ENCODE data around the gene CDH1.

Gene CDH1

DNA sequence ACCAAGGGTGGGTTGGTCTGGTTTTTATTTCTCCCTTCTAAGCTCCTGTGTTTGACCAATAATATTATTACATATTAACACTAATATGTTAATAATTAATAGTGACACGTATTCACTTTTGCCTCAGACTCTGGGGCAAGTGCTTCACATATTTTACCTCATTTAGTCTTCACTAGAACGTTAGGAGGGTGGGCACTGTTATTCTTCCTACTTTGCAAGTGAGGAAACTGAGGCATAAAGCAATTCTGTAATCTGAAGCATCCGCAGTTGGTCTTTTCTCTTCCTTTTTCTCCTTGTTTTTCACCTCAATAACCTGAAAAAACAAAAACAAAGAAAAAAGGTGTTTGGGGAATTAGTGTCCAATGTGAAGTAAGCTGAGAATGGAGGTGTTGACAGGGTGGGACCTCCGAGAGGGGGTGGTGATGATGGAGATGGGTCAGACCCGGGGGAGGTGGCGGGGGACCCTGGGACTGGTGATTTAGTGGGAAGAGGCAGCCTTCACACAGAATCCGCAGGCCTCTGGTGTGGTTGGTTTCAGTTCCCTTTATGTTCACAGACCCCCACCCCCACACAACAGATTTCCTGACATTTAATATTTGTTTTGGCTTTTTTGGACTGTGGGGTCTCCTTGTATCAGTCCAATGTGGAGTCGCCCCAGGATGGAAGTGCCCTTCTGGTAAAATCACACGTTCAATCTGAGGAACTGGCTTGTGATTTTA lies 3.7 kb downstream of the CDH1 start:
- TF ChIP-seq CTCF (conservative IDR thresholded peaks at IDR 0.05; ENCODE audit: low read length) (no peak), EZH2phosphoT487 (IDR thresholded peaks at IDR 0.05; ENCODE audit: borderline replicate concordance) (no peak)
- no peaks in the 10 kb centered on the region for H3K36me3 ChIP-seq (ENCODE audit: insufficient read depth, low read length)
- H3K4me1 ChIP-seq (ENCODE audit: insufficient read depth, low read length, poor library complexity, severe bottlenecking) = no peaks in the 10 kb centered on the region
- H3K9me3 ChIP-seq (ENCODE audit: insufficient read depth, low read depth, low read length) = no peaks in the 10 kb centered on the region
- H3K9me2 ChIP-seq (replicated peaks; ENCODE audit: low read depth, low read length) = no peaks in the 10 kb centered on the region
- H4K20me1 ChIP-seq (ENCODE audit: insufficient read depth, low read length, poor library complexity, severe bottlenecking) = no peaks in the 10 kb centered on the region
- no peak overlapping the region for H3K4me3 ChIP-seq (ENCODE audit: low read length, poor library complexity, severe bottlenecking)
- H3K79me2 ChIP-seq (ENCODE audit: insufficient read depth, low read length) = no peaks in the 10 kb centered on the region
- H2AFZ ChIP-seq (ENCODE audit: low read length) = no peak overlapping the region
- H3K27me3 ChIP-seq (ENCODE audit: insufficient read depth, low read length, poor library complexity, severe bottlenecking) = no peaks in the 10 kb centered on the region
- no peak overlapping the region for H3K9ac ChIP-seq (ENCODE audit: low read depth, low read length, poor library complexity, severe bottlenecking)
- no peaks in the 10 kb centered on the region for H3F3A ChIP-seq (ENCODE audit: low read depth)
- no peak overlapping the region for H3K4me2 ChIP-seq (ENCODE audit: low read depth, low read length, poor library complexity, severe bottlenecking)

- no peak for TF ChIP-seq EZH2phosphoT487 (IDR thresholded peaks at IDR 0.05; ENCODE audit: borderline replicate concordance)
- TF ChIP-seq CTCF (conservative IDR thresholded peaks at IDR 0.05; ENCODE audit: low read length) = no peak
- no peaks in the 10 kb centered on the region for H3K4me1 ChIP-seq (ENCODE audit: insufficient read depth, low read length, poor library complexity, severe bottlenecking)
- H3K4me2 ChIP-seq (ENCODE audit: low read depth, low read length, poor library complexity, severe bottlenecking) = no peak overlapping the region
- no peaks in the 10 kb centered on the region for H3K36me3 ChIP-seq (ENCODE audit: insufficient read depth, low read length)
- H3K79me2 ChIP-seq (ENCODE audit: insufficient read depth, low read length) = no peaks in the 10 kb centered on the region
- H4K20me1 ChIP-seq (ENCODE audit: insufficient read depth, low read length, poor library complexity, severe bottlenecking) = no peaks in the 10 kb centered on the region
- H3K9ac ChIP-seq (ENCODE audit: low read depth, low read length, poor library complexity, severe bottlenecking) = no peak overlapping the region
- no peak overlapping the region for H3K4me3 ChIP-seq (ENCODE audit: low read length, poor library complexity, severe bottlenecking)
- no peaks in the 10 kb centered on the region for H3K9me3 ChIP-seq (ENCODE audit: insufficient read depth, low read depth, low read length)
- H2AFZ ChIP-seq (ENCODE audit: low read length) = no peak overlapping the region
- no peaks in the 10 kb centered on the region for H3K9me2 ChIP-seq (replicated peaks; ENCODE audit: low read depth, low read length)
- H3K27me3 ChIP-seq (ENCODE audit: insufficient read depth, low read length, poor library complexity, severe bottlenecking) = no peaks in the 10 kb centered on the region
- no peaks in the 10 kb centered on the region for H3F3A ChIP-seq (ENCODE audit: low read depth)
Observed at GRCh38 chr16:68743664-68744063, 6.6 kb downstream of the CDH1 start.

GRCh38 chr16:68744744-68745280 lies 7.7 kb downstream of the CDH1 start:
- no peak overlapping the region for H3K4me3 ChIP-seq (ENCODE audit: low read length, poor library complexity, severe bottlenecking)
- H3K36me3 ChIP-seq (ENCODE audit: insufficient read depth, low read length) = no peaks in the 10 kb centered on the region
- H2AFZ ChIP-seq (ENCODE audit: low read length) = no peak overlapping the region
- H3K4me1 ChIP-seq (ENCODE audit: insufficient read depth, low read length, poor library complexity, severe bottlenecking) = no peaks in the 10 kb centered on the region
- H3K9ac ChIP-seq (ENCODE audit: low read depth, low read length, poor library complexity, severe bottlenecking) = no peak overlapping the region
- H3K79me2 ChIP-seq (ENCODE audit: insufficient read depth, low read length) = no peaks in the 10 kb centered on the region
- H3K4me2 ChIP-seq (ENCODE audit: low read depth, low read length, poor library complexity, severe bottlenecking) = no peak overlapping the region
- H3K9me3 ChIP-seq (ENCODE audit: insufficient read depth, low read depth, low read length) = no peaks in the 10 kb centered on the region
- TF ChIP-seq EZH2phosphoT487 (IDR thresholded peaks at IDR 0.05; ENCODE audit: borderline replicate concordance) (no peak), CTCF (conservative IDR thresholded peaks at IDR 0.05; ENCODE audit: low read length) (no peak)
- H3K27me3 ChIP-seq (ENCODE audit: insufficient read depth, low read length, poor library complexity, severe bottlenecking) = no peaks in the 10 kb centered on the region
- no peaks in the 10 kb centered on the region for H3F3A ChIP-seq (ENCODE audit: low read depth)
- H3K9me2 ChIP-seq (replicated peaks; ENCODE audit: low read depth, low read length) = no peaks in the 10 kb centered on the region
- no peaks in the 10 kb centered on the region for H4K20me1 ChIP-seq (ENCODE audit: insufficient read depth, low read length, poor library complexity, severe bottlenecking)

Measured in Loucy (cell line).